D721Med (cell line): ENCODE measurements around the gene HSD11B1L.

Source experiments
- DNase-seq: peaks from one replicate; pipeline ENCODE4 v3.0.0; 2011; ENCODE audit warnings: low spot score; ENCODE audit not compliant: insufficient read length
- FAIRE-seq: peaks from 2 replicates; lab custom pipeline; 2011; peaks lifted over from hg19 to GRCh38; lab: Jason Lieb, UNC
- CTCF ChIP-seq: IDR thresholded peaks from 2 replicates; pipeline ENCODE4 v1.5.1; 2012; ENCODE audit warnings: mild to moderate bottlenecking, control low read depth; ENCODE audit not compliant: insufficient read depth; ENCODE audit errors: missing control alignments

Gene HSD11B1L

GRCh38 chr19:5703819-5704818 is 23.3 kb downstream of the HSD11B1L start:
- no peak for TF ChIP-seq CTCF
- no peak for FAIRE-seq
- peak; percentile 7 for DNase-seq

- DNase-seq (peak; percentile 12), FAIRE-seq (no peak)
- TF ChIP-seq CTCF = no peak
Measured at GRCh38 chr19:5705552-5705951, 24.7 kb downstream of the HSD11B1L start.

GRCh38 chr19:5706876-5707573 is 26.2 kb downstream of the HSD11B1L start:
- TF ChIP-seq CTCF = no peak
- DNase-seq (no peak), FAIRE-seq (no peak)

- no peak for TF ChIP-seq CTCF
- DNase-seq = peak; percentile 16
- FAIRE-seq = no peak
Measured at GRCh38 chr19:5707576-5708575, 27.0 kb downstream of the HSD11B1L start.

- DNase-seq = no peak
- TF ChIP-seq CTCF = no peak
- FAIRE-seq = no peak
Measured at GRCh38 chr19:5711025-5711424, 30.2 kb downstream of the HSD11B1L start.

GRCh38 chr19:5711713-5712161 is 30.9 kb downstream of the HSD11B1L start:
- FAIRE-seq (no peak), DNase-seq (no peak)
- TF ChIP-seq CTCF = no peak
